Activated B cell treated with CpG ODN at 0.5 μM for 24 hours (primary cell): ENCODE data around the gene PMEL. TPM values are rescaled to one million over a fixed set of nuclear protein-coding genes. Genes with fewer than 3 reads are reported as not detected.
A peak's percentile ranks its signal among the peaks of the same experiment; 100 is the strongest.
"Not testable (repeated sequence)": the region's sequence is repeated elsewhere in the genome, so short reads cannot be mapped to it uniquely, and the experiment has no call there.

Experiments
- ATAC-seq: fragments of 200-7000 bp; cut with Tn5 transposase; one replicate; pipeline ENCODE4 v1.10.0; 2021; ENCODE audit warnings: low read depth, mild to moderate bottlenecking, moderate library complexity
- CTCF ChIA-PET: fragments of 350-600 bp; sonication (Branson Sonifier 250); formaldehyde crosslinking; loops from one replicate; lab custom pipeline; 2021; ENCODE audit warnings: antibody characterized with exemption; lab: Charles Lee
- POLR2A ChIA-PET: fragments of 350-600 bp; sonication (Branson Sonifier 250); formaldehyde crosslinking; loops from one replicate; lab custom pipeline; 2021; ENCODE audit warnings: antibody characterized with exemption; lab: Charles Lee
- DNase-seq: peaks from one replicate; pipeline ENCODE4 v3.0.0; 2022
- H3K27ac Mint-ChIP-seq: one replicate; pipeline ENCODE4 v1.8.0; 2020; ENCODE audit warnings: mixed read lengths
- H3K27me3 Mint-ChIP-seq: one replicate; pipeline ENCODE4 v1.8.0; 2021; ENCODE audit warnings: mixed read lengths
- H3K36me3 Mint-ChIP-seq: one replicate; pipeline ENCODE4 v1.8.0; 2021; ENCODE audit warnings: low read depth, mixed read lengths
- H3K4me1 Mint-ChIP-seq: one replicate; pipeline ENCODE4 v1.8.0; 2021; ENCODE audit warnings: mixed read lengths
- H3K4me3 Mint-ChIP-seq: one replicate; pipeline ENCODE4 v1.8.0; 2020; ENCODE audit warnings: mild to moderate bottlenecking, mixed read lengths
- H3K9me3 Mint-ChIP-seq: one replicate; pipeline ENCODE4 v1.8.0; 2020; ENCODE audit warnings: mixed read lengths
- intact Hi-C: fragments of 100-400 bp; cut with micrococcal nuclease; formaldehyde crosslinking; loops from one replicate; pipeline ENCODE4 v1.15.1; 2024
- total RNA-seq: library from RNA; stranded (reverse); gene quantifications from 2 replicates; pipeline ENCODE4 v1.2.3, GENCODE V29; 2022
- TF ChIP-seq, protein P1 (sequence below): fragments of 200-600 bp; IDR thresholded peaks from one replicate; pipeline ENCODE4 v1.8.0; 2022; ENCODE audit warnings: antibody characterized with exemption, mild to moderate bottlenecking

Gene PMEL
- total RNA-seq, 1 donor from 2014 or later, result not detected

GRCh38 chr12:55993230-55993853 is 27.5 kb upstream of the PMEL start:
- no peak for ATAC-seq
- Mint-ChIP-seq H3K36me3 (peaks cover 60% of the 10 kb centered on the region), H3K4me1 (peaks cover 21% of the 10 kb centered on the region), H3K27ac (no peak overlapping the region), H3K27me3 (no peaks in the 10 kb centered on the region), H3K4me3 (no peak overlapping the region), H3K9me3 (no peaks in the 10 kb centered on the region)
- ChIA-PET CTCF (no interaction called here), POLR2A (no interaction called here)
- intact Hi-C loops, result no loop called here
- no peak for DNase-seq
- TF ChIP-seq, protein P1, sequence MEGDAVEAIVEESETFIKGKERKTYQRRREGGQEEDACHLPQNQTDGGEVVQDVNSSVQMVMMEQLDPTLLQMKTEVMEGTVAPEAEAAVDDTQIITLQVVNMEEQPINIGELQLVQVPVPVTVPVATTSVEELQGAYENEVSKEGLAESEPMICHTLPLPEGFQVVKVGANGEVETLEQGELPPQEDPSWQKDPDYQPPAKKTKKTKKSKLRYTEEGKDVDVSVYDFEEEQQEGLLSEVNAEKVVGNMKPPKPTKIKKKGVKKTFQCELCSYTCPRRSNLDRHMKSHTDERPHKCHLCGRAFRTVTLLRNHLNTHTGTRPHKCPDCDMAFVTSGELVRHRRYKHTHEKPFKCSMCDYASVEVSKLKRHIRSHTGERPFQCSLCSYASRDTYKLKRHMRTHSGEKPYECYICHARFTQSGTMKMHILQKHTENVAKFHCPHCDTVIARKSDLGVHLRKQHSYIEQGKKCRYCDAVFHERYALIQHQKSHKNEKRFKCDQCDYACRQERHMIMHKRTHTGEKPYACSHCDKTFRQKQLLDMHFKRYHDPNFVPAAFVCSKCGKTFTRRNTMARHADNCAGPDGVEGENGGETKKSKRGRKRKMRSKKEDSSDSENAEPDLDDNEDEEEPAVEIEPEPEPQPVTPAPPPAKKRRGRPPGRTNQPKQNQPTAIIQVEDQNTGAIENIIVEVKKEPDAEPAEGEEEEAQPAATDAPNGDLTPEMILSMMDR, result no peak

DNA sequence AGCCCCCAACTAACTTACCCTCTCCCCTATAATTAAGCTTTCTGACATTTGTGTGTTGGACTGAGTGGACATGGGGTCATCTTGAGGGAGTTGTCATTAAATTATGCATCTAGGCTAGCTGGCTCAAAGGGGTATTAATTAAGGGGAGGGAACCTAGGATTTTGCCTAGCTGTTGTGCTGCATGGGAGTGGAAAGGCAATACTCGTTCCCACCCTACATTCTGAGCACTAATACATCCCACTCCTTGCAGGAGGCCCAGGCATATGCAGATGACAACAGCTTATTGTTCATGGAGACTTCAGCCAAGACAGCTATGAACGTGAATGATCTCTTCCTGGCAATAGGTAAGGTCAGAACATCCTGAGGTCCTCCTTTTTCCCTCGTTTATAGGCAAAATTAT is 25.3 kb upstream of the PMEL start:
- ChIA-PET POLR2A (interaction anchor here (2.4 kb wide), 1 partner anchor 17 kb away, joined by 7 read pairs; the partner anchor contains the start of gene RAB5B), CTCF (interaction anchor here (0.8 to 1.8 kb wide), 2 partner anchors 50 to 88 kb away, joined by 3 to 5 read pairs; partner anchors contain the start of gene ERBB3)
- no peak overlapping the region for H3K4me3 Mint-ChIP-seq
- peak overlapping the region; percentile 11 for H3K27ac Mint-ChIP-seq
- no peaks in the 10 kb centered on the region for H3K27me3 Mint-ChIP-seq
- intact Hi-C loops, result no loop called here
- H3K4me1 Mint-ChIP-seq, result peaks cover 4% of the 10 kb centered on the region
- ATAC-seq, result no peak
- peaks cover 76% of the 10 kb centered on the region for H3K36me3 Mint-ChIP-seq
- H3K9me3 Mint-ChIP-seq, result no peaks in the 10 kb centered on the region
- no peak for DNase-seq
- TF ChIP-seq, protein P1, result no peak

- Mint-ChIP-seq H3K4me1 (peaks cover 25% of the 10 kb centered on the region), H3K36me3 (peaks cover 64% of the 10 kb centered on the region)
- H3K27ac Mint-ChIP-seq, DNase-seq, intact Hi-C loops, H3K27me3 Mint-ChIP-seq, H3K4me3 Mint-ChIP-seq, H3K9me3 Mint-ChIP-seq, ATAC-seq: not testable (repeated sequence)
- POLR2A ChIA-PET, result interaction anchor here (2.0 kb wide), 1 partner anchor 11 kb away, joined by 11 read pairs; the partner anchor contains the start of gene RAB5B
- CTCF ChIA-PET, result interaction anchor here (0.9 to 3.5 kb wide), 2 partner anchors 10 to 60 kb away, joined by 4 to 18 read pairs; no protein-coding TSS in a partner anchor
Measured at GRCh38 chr12:55985976-55986375, 20.1 kb upstream of the PMEL start.

DNA sequence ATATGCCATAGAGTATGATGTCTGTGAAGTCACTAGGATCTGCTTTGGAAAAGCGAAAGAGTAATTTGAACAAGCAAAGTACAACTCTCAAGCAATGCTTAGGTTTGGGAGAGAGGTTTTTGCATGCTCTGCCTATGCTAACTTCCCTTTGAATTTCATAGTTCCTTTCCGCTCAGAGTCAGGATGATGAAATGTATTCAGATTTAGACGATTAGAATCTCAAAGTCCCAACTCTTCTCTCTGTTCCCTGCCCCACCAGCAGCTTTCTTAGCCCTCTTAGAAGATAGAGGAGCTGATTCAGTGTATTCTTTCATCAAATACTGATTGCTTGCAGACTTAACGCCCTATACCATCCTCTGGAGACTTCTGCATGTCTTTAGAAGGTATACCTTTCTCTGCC is 19.5 kb upstream of the PMEL start:
- POLR2A ChIA-PET, result interaction anchor here (2.0 to 3.2 kb wide), 2 partner anchors 10 to 11 kb away, joined by 11 to 18 read pairs; partner anchors contain the start of gene RAB5B
- H3K9me3 Mint-ChIP-seq, result no peaks in the 10 kb centered on the region
- DNase-seq, result no peak
- H3K27me3 Mint-ChIP-seq, result no peaks in the 10 kb centered on the region
- H3K36me3 Mint-ChIP-seq, result peaks cover 63% of the 10 kb centered on the region
- H3K27ac Mint-ChIP-seq, result no peak overlapping the region
- peaks cover 25% of the 10 kb centered on the region for H3K4me1 Mint-ChIP-seq
- no peak for ATAC-seq
- no peak overlapping the region for H3K4me3 Mint-ChIP-seq
- CTCF ChIA-PET, result interaction anchor here (0.9 to 3.5 kb wide), 2 partner anchors 11 kb away, joined by 3 to 18 read pairs; partner anchors contain the start of gene RAB5B
- TF ChIP-seq, protein P1, result no peak
- intact Hi-C loops, result no loop called here

- CTCF ChIA-PET, result interaction anchor here (0.9 to 3.5 kb wide), 2 partner anchors 11 kb away, joined by 3 to 18 read pairs; partner anchors contain the start of gene RAB5B
- H3K36me3 Mint-ChIP-seq, result peaks cover 62% of the 10 kb centered on the region
- ATAC-seq, result no peak
- POLR2A ChIA-PET, result interaction anchor here (2.0 to 3.2 kb wide), 2 partner anchors 10 kb away, joined by 11 to 18 read pairs; partner anchors contain the start of gene RAB5B
- no peaks in the 10 kb centered on the region for H3K27me3 Mint-ChIP-seq
- H3K9me3 Mint-ChIP-seq, result no peaks in the 10 kb centered on the region
- TF ChIP-seq, protein P1, result no peak
- no peak overlapping the region for H3K4me3 Mint-ChIP-seq
- H3K4me1 Mint-ChIP-seq, result peaks cover 25% of the 10 kb centered on the region
- no peak for DNase-seq
- no peak overlapping the region for H3K27ac Mint-ChIP-seq
- intact Hi-C loops, result no loop called here
Measured at GRCh38 chr12:55984861-55985260, 19.0 kb upstream of the PMEL start.
